Activated naive CD4-positive, alpha-beta T cell treated with anti-CD3 and anti-CD28 coated beads, Interleukin-2, amount 50 U/mL, for 24 hours (primary cell): ENCODE results near the gene MAP3K5.

ENCODE experiments used
- H3K27ac Mint-ChIP-seq: one replicate; pipeline ENCODE4 v1.8.0; 2021; ENCODE audit warnings: mild to moderate bottlenecking, mixed read lengths
- H3K27me3 Mint-ChIP-seq: one replicate; pipeline ENCODE4 v1.8.0; 2021; ENCODE audit warnings: mixed read lengths
- H3K36me3 Mint-ChIP-seq: one replicate; pipeline ENCODE4 v1.8.0; 2021; ENCODE audit warnings: mixed read lengths
- H3K4me1 Mint-ChIP-seq: one replicate; pipeline ENCODE4 v1.8.0; 2021; ENCODE audit warnings: mixed read lengths
- H3K4me3 Mint-ChIP-seq: one replicate; pipeline ENCODE4 v1.8.0; 2021; ENCODE audit warnings: mild to moderate bottlenecking, mixed read lengths
- H3K9me3 Mint-ChIP-seq: one replicate; pipeline ENCODE4 v1.8.0; 2021; ENCODE audit warnings: mixed read lengths

The MAP3K5 gene

GRCh38 chr6:136571065-136571464, 221.2 kb downstream of the MAP3K5 start:
- Mint-ChIP-seq H3K27ac (no peak overlapping the region), H3K27me3 (no peaks in the 10 kb centered on the region), H3K36me3 (peaks cover 52% of the 10 kb centered on the region), H3K4me3 (no peak overlapping the region), H3K9me3 (no peaks in the 10 kb centered on the region), H3K4me1 (no peaks in the 10 kb centered on the region)

GRCh38 chr6:136568129-136568528, 224.1 kb downstream of the MAP3K5 start:
- no peaks in the 10 kb centered on the region for H3K9me3 Mint-ChIP-seq
- H3K4me1 Mint-ChIP-seq = no peaks in the 10 kb centered on the region
- H3K4me3 Mint-ChIP-seq = no peak overlapping the region
- no peak overlapping the region for H3K27ac Mint-ChIP-seq
- H3K36me3 Mint-ChIP-seq = peaks cover 39% of the 10 kb centered on the region
- H3K27me3 Mint-ChIP-seq = no peaks in the 10 kb centered on the region

GRCh38 chr6:136567688-136568087, 224.6 kb downstream of the MAP3K5 start:
- H3K27me3 Mint-ChIP-seq = no peaks in the 10 kb centered on the region
- no peak overlapping the region for H3K27ac Mint-ChIP-seq

GRCh38 chr6:136566851-136567250, 225.4 kb downstream of the MAP3K5 start:
- H3K4me1 Mint-ChIP-seq = no peaks in the 10 kb centered on the region
- peaks cover 34% of the 10 kb centered on the region for H3K36me3 Mint-ChIP-seq
- no peak overlapping the region for H3K27ac Mint-ChIP-seq
- no peak overlapping the region for H3K4me3 Mint-ChIP-seq
- no peaks in the 10 kb centered on the region for H3K27me3 Mint-ChIP-seq
- H3K9me3 Mint-ChIP-seq = no peaks in the 10 kb centered on the region

More at GRCh38 chr6:136567688-136568087, 224.6 kb downstream of the MAP3K5 start:
- no peaks in the 10 kb centered on the region for H3K4me1 Mint-ChIP-seq
- H3K9me3 Mint-ChIP-seq = no peaks in the 10 kb centered on the region
- H3K36me3 Mint-ChIP-seq = peaks cover 34% of the 10 kb centered on the region
- no peak overlapping the region for H3K4me3 Mint-ChIP-seq

GRCh38 chr6:136566007-136566487, 226.2 kb downstream of the MAP3K5 start:
- Mint-ChIP-seq H3K27ac (no peak overlapping the region), H3K27me3 (no peaks in the 10 kb centered on the region), H3K4me1 (no peaks in the 10 kb centered on the region), H3K36me3 (peaks cover 32% of the 10 kb centered on the region), H3K9me3 (no peaks in the 10 kb centered on the region), H3K4me3 (no peak overlapping the region)

GRCh38 chr6:136564180-136564579, 228.1 kb downstream of the MAP3K5 start:
- Mint-ChIP-seq H3K27me3 (no peaks in the 10 kb centered on the region), H3K4me3 (no peak overlapping the region), H3K9me3 (no peaks in the 10 kb centered on the region), H3K4me1 (no peaks in the 10 kb centered on the region), H3K36me3 (peaks cover 23% of the 10 kb centered on the region), H3K27ac (peak overlapping the region; percentile 1)

GRCh38 chr6:136563386-136564152, 228.7 kb downstream of the MAP3K5 start:
- no peak overlapping the region for H3K27ac Mint-ChIP-seq
- H3K36me3 Mint-ChIP-seq = peaks cover 22% of the 10 kb centered on the region
- H3K4me3 Mint-ChIP-seq = no peak overlapping the region
- H3K4me1 Mint-ChIP-seq = no peaks in the 10 kb centered on the region
- no peaks in the 10 kb centered on the region for H3K27me3 Mint-ChIP-seq
- no peaks in the 10 kb centered on the region for H3K9me3 Mint-ChIP-seq

GRCh38 chr6:136562211-136562610, 230.1 kb downstream of the MAP3K5 start:
- Mint-ChIP-seq H3K4me1 (no peaks in the 10 kb centered on the region), H3K27ac (no peak overlapping the region), H3K4me3 (no peak overlapping the region), H3K27me3 (no peaks in the 10 kb centered on the region), H3K36me3 (peaks cover 26% of the 10 kb centered on the region), H3K9me3 (no peaks in the 10 kb centered on the region)

GRCh38 chr6:136553166-136553787, 239.0 kb downstream of the MAP3K5 start:
- Mint-ChIP-seq H3K27ac (no peak overlapping the region), H3K4me3 (no peak overlapping the region), H3K4me1 (peaks cover 5% of the 10 kb centered on the region), H3K27me3 (peaks cover 12% of the 10 kb centered on the region), H3K9me3 (no peaks in the 10 kb centered on the region), H3K36me3 (peaks cover 11% of the 10 kb centered on the region)

- Mint-ChIP-seq H3K27me3 (peaks cover 17% of the 10 kb centered on the region), H3K36me3 (peaks cover 3% of the 10 kb centered on the region), H3K4me3 (no peak overlapping the region), H3K27ac (no peak overlapping the region), H3K4me1 (peaks cover 5% of the 10 kb centered on the region), H3K9me3 (no peaks in the 10 kb centered on the region)
Measured at GRCh38 chr6:136552054-136552453, 240.2 kb downstream of the MAP3K5 start.

- Mint-ChIP-seq H3K4me1 (peaks cover 5% of the 10 kb centered on the region), H3K36me3 (peaks cover 1% of the 10 kb centered on the region), H3K27me3 (peaks cover 24% of the 10 kb centered on the region), H3K4me3 (peak overlapping the region; percentile 61), H3K9me3 (no peaks in the 10 kb centered on the region), H3K27ac (no peak overlapping the region)
Measured at GRCh38 chr6:136551103-136551502, 241.2 kb downstream of the MAP3K5 start.

- Mint-ChIP-seq H3K27ac (no peak within 1 kb of the TSS), H3K4me3 (peak within 1 kb of the TSS; percentile 74), H3K36me3 (peaks cover 1% of the 10 kb centered on the region), H3K9me3 (no peaks in the 10 kb centered on the region), H3K4me1 (peaks cover 5% of the 10 kb centered on the region), H3K27me3 (peaks cover 25% of the 10 kb centered on the region)
Measured at GRCh38 chr6:136550330-136551071, 241.8 kb downstream of the MAP3K5 start, which contains the start of gene MAP7. TSS of gene MAP7 (minus strand) at chr6:136550422. CDS start at chr6:136550408, 14 bp downstream.

- Mint-ChIP-seq H3K9me3 (no peaks in the 10 kb centered on the region), H3K4me1 (peaks cover 5% of the 10 kb centered on the region), H3K27me3 (peaks cover 30% of the 10 kb centered on the region), H3K36me3 (peaks cover 1% of the 10 kb centered on the region), H3K27ac (no peak overlapping the region), H3K4me3 (peak overlapping the region; percentile 39)
Measured at GRCh38 chr6:136550045-136550329, 242.3 kb downstream of the MAP3K5 start.

- Mint-ChIP-seq H3K27ac (no peak overlapping the region), H3K27me3 (peaks cover 34% of the 10 kb centered on the region), H3K36me3 (peaks cover 1% of the 10 kb centered on the region), H3K9me3 (no peaks in the 10 kb centered on the region), H3K4me1 (peaks cover 5% of the 10 kb centered on the region), H3K4me3 (peak overlapping the region; percentile 74)
Measured at GRCh38 chr6:136549300-136550044, 242.8 kb downstream of the MAP3K5 start.

GRCh38 chr6:136548582-136549299, 243.5 kb downstream of the MAP3K5 start:
- H3K9me3 Mint-ChIP-seq = no peaks in the 10 kb centered on the region
- H3K4me1 Mint-ChIP-seq = peaks cover 5% of the 10 kb centered on the region
- peak overlapping the region; percentile 74 for H3K4me3 Mint-ChIP-seq
- H3K27me3 Mint-ChIP-seq = peaks cover 37% of the 10 kb centered on the region
- H3K36me3 Mint-ChIP-seq = peaks cover 1% of the 10 kb centered on the region
- no peak overlapping the region for H3K27ac Mint-ChIP-seq
